ENCODE data around the gene DLGAP1. TPM values are rescaled to one million over a fixed set of nuclear protein-coding genes. Genes with fewer than 3 reads are reported as not detected.
"Not testable (repeated sequence)": the region's sequence is repeated elsewhere in the genome, so short reads cannot be mapped to it uniquely, and the experiment has no call there.

Gene DLGAP1
- total RNA-seq, 1 experiment from 2014 or later: 0.46 TPM

DNA sequence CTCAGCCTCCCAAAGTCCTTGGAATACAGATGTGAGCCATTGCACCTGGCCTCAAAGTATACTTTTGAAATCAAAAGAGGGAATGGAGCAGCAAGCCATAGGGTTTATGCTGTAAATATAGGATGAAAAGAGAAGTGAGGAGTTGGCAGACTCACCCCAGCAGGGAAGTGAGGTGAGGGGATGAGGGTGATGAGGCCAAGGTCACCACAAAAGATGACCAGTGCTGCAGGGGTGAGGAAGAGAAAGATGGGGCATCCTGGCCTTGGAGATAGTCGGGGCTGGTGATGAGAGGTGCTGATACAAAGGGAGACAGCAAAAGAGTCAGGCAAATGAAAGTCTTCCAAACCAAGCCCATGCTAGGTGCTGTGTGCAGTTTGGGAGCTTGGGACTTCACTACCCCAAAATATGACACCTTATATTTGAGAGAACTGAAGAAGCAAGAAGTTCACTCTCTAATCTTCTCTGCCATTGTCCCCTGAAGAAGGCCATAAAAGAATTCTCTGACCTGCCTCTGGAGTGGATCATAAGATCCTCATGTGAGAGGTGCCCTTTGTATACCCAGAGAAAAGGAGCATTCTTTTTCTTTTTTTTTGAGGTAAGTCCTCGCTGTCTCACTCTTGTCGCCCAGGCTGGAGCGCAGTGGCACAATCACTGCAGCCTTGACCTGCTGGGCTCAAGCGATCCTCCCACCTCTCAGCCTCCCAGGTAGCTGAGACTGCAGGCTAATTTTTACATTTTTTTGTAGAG is 974.1 kb downstream of the DLGAP1 start:
- DNase-seq (ENCODE audit: low read depth): no peak

DNA sequence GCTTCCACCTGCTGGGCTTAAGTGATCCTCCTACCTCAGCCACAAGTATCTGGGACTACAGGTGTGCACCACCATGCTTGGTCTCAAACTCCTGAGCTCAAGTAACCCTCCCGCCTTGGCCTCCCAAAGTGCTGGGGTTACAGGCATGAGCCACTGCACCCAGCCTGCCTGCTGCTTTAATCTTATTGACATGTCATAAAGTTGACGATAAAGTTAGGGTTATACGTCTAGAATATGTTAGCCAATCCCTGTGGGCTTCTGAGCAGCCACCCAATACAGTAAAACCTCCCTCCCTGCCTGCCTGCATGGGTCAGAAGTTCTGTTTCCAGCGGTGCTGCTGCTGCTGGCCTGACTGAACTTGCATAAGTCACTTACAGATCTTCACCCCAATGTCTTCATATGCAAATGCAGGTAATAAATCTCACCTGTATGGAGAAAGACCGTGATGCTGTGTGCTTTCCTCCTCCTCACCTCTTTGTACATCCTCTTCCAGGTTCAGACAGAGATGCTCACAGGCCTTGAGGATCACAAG is 975.1 kb downstream of the DLGAP1 start:
- no peak for DNase-seq (ENCODE audit: low read depth)

DNA sequence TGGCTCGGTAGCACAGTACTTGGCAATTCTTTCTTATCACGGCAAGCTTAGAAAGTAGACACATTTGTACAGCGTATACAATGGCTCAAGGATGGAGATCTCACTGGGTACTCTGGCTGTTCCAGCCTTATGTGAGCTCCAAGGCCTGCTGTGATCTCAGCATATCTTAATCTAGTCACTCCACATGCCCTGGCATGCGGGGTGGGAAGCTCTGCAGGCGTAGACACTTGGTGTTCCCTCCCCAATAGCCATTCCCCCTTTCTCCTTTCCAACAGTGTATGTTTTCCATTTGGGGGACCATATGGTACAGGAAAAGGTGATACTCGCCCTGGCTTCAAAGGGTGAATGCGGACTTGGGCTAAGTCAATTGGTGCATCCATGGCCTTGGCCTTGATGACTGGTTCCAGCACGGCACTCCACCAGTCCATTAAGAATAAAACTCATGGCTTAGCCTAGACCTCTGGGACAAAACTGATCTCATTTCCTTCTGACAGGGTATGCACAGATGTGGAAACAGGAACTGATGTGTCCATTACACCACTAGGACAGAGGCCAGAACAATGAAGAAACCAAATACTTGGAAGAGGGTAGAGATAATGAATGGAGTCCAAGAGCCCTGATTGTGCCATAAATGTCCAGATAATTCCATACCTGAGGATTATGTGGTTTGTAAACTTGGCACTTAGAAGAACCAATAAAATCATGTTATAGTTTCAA is 976.7 kb downstream of the DLGAP1 start:
- DNase-seq (ENCODE audit: low read depth): no peak

GRCh38 chr18:3472681-3473544 is 982.2 kb downstream of the DLGAP1 start:
- no peak for DNase-seq (ENCODE audit: low read depth)

DNA sequence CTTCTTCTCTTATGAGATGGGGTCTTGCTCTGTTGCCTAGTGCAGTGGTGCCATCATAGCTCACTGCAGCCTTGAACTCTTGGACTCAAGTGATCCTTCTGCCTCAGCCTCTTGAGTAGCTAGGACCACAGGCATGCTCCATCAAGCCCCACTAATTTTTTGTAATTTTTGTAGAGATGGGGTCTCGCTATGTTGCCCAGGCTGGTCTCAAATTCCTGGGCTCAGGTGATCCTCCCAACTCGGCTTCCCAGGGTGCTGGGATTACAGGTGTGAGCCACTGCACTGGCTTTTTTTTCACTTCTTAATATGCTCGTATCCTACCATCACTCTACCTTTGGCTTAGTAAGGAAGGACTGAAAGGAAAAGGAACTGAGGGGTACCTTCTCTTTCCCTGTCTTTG is 983.0 kb downstream of the DLGAP1 start:
- DNase-seq (ENCODE audit: low read depth): not testable (repeated sequence)

DNA sequence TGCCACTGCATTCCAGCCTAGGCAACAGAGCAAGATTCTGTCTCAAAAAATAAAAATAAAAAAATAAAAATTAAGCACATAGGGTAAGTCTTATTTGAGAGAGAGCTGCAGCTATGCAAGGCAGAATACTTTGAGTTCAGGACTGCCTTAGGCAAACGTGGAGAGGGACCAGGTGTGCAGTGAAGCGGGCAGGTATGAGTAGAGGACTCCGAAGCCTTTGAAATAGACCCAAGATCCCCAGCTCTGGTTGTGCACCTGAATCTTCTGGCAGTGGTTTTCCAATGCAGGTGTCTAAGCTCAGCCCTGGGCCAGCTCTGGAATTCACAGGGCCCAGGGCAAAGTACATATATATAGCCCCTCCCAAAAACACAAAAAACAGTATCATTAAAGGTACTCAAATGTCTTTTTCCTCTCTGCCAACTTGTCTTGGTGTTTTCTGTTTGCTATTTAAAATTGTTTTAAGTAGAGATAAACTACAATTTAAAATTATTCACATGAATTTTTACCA is 983.9 kb downstream of the DLGAP1 start:
- no peak for DNase-seq (ENCODE audit: low read depth)

DNA sequence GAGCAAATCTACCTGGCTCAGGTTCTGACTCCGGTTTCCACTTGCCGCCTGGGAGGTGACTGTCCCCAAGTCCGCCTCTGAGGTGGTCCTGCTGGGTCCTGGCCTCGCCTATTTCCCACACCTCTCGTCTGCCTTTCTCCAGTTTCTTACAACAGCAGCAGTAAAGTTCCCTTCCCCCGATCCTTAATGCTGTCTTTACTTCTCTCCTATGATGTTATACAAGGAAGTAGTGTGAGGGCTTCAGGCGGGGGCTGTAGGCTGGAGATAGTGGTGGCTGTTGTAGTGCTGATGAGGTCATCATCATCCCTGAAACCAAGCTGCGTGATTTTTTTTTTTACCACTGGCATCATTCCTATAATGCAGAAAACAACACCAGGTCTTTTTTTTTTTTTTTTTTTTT is 986.3 kb downstream of the DLGAP1 start:
- no peak for DNase-seq (ENCODE audit: low read depth)

GRCh38 chr18:3468066-3468705 is 986.9 kb downstream of the DLGAP1 start:
- no peak for DNase-seq (ENCODE audit: low read depth)

GRCh38 chr18:3466872-3467271 is 988.2 kb downstream of the DLGAP1 start:
- DNase-seq (ENCODE audit: low read depth): no peak

DNA sequence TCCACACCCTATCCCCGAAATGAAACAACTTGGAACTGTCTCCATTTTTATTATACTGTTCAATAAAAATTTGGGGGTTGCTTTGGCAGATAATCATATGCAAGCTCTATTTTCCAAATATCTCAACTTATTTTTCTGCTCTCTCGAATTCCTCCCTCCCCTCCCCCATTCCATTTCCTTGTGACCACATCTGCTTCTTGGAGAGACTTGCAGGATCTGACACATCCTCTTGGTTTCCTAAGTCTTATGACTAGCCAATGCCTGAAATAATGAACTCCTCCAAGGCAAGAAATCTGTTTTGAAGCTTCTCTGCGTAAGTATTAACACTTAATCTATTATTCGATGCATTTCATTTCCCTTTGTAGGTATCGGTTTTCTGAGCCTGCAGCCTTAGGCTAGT is 989.1 kb downstream of the DLGAP1 start:
- DNase-seq (ENCODE audit: low read depth): peak; percentile 88

DNA sequence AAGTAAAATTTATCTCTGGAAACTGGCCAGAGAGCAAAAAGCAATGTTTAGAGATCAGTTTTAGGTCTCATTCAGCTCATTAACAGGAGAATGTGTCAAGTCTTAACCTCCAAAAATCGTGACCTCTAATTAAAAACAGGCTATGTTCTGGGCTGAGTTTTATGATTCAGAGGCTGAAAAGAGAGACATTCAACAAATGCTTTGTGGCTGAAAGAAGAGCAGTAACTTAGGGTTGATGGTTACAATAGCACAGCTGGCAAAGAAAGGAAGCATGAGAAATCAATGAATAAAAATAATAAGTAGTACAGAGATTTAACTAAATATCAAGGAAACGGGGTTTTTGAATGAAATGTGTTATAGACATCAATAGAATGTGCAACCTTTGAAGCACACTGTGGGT is 992.1 kb downstream of the DLGAP1 start:
- DNase-seq (ENCODE audit: low read depth): peak; percentile 69

GRCh38 chr18:3461704-3462103 is 993.4 kb downstream of the DLGAP1 start:
- no peak for DNase-seq (ENCODE audit: low read depth)

DNA sequence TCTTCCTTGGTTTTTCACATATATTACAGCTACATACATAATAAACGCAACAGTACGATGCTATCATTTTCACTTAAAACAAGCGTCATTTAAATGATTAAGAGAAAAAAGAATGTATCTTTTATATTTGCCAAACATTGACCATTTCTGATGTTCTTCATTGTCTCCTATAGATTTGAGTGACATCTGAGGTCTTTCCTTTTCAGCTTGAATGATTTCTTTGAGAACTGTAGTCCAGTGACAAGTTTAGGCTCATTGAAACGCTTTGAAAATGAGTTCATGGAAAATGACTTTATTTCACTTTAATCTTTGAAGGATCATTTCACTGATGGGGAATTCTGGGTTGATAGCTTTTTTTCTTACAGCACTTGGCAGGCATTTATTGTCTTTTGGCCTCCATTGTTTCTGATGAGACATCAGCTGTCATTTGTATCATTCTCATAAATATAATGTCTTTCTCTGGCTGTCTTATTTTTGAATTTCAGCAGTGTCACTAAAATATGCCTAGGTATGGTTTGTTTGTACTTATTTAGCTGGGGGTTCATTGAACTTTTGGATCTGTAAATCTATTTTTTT is 994.2 kb downstream of the DLGAP1 start:
- no peak for DNase-seq (ENCODE audit: low read depth)

- DNase-seq (ENCODE audit: low read depth): peak; percentile 50
Measured at GRCh38 chr18:3458952-3459853, 995.9 kb downstream of the DLGAP1 start.

- no peak for DNase-seq (ENCODE audit: low read depth)
Measured at GRCh38 chr18:3458378-3458777, 996.7 kb downstream of the DLGAP1 start.

DNA sequence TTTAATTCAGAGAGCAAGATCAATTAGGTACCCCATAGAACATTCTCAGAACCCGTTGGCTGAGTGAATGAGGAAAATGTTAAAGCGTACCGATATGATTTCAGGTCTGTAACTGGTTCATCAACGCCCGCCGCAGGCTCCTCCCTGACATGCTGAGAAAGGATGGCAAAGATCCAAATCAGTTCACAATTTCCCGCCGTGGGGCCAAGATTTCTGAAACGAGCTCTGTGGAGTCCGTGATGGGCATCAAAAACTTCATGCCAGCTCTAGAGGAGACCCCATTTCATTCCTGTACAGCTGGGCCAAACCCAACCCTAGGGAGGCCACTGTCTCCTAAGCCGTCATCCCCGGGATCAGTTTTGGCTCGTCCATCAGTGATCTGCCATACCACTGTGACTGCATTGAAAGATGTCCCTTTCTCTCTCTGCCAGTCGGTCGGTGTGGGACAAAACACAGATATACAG is 997.8 kb downstream of the DLGAP1 start:
- no peak for DNase-seq (ENCODE audit: low read depth)

GRCh38 chr18:3456686-3457069 is 998.4 kb downstream of the DLGAP1 start:
- DNase-seq (ENCODE audit: low read depth): no peak

GRCh38 chr18:3455907-3456685 is 999.0 kb downstream of the DLGAP1 start:
- DNase-seq (ENCODE audit: low read depth): peak; percentile 72

GRCh38 chr18:3455090-3455635 is 999.9 kb downstream of the DLGAP1 start:
- DNase-seq (ENCODE audit: low read depth): no peak

Measured in LHCN-M2 (cell line).